Kidney epithelial cell (primary cell): Measurements from ENCODE around the gene CCDC197. TPM values are rescaled to one million over a fixed set of nuclear protein-coding genes. Genes with fewer than 3 reads are reported as not detected.

Experiments
- DNase-seq: peaks from one replicate; pipeline ENCODE4 v3.0.0-alpha.2; 2010; ENCODE audit warnings: low read depth
- H3K27me3 ChIP-seq: 2 replicates; pipeline ENCODE4 v1.6.0; 2011; ENCODE audit warnings: low read length; ENCODE audit not compliant: control insufficient read depth, insufficient read depth
- H3K36me3 ChIP-seq: 2 replicates; pipeline ENCODE4 v1.5.1; 2011; ENCODE audit warnings: low read length; ENCODE audit not compliant: control insufficient read depth, insufficient read depth
- H3K4me3 ChIP-seq: 2 replicates; pipeline ENCODE4 v1.5.1; 2011; ENCODE audit warnings: low read depth, mild to moderate bottlenecking, control low read depth, low read length
- total RNA-seq: library from RNA; depleted of rRNA; stranded (reverse); fragments of >200 nt; gene quantifications from 2 replicates; pipeline ENCODE4 v1.2.3, GENCODE V29; 2015
- TF ChIP-seq, protein P1 (sequence below): IDR thresholded peaks from 2 replicates; pipeline ENCODE4 v1.5.1; 2011; ENCODE audit warnings: mild to moderate bottlenecking, moderate library complexity, low read length, control low read depth, inconsistent platforms; ENCODE audit not compliant: insufficient read depth, poor library complexity, severe bottlenecking

CCDC197 gene
- total RNA-seq, 1 donor from 2014 or later: not detected

GRCh38 chr14:93994919-93995682 lies 2.0 kb upstream of the CCDC197 start:
- H3K4me3 ChIP-seq: no peak overlapping the region
- peak; percentile 70 for DNase-seq

DNA sequence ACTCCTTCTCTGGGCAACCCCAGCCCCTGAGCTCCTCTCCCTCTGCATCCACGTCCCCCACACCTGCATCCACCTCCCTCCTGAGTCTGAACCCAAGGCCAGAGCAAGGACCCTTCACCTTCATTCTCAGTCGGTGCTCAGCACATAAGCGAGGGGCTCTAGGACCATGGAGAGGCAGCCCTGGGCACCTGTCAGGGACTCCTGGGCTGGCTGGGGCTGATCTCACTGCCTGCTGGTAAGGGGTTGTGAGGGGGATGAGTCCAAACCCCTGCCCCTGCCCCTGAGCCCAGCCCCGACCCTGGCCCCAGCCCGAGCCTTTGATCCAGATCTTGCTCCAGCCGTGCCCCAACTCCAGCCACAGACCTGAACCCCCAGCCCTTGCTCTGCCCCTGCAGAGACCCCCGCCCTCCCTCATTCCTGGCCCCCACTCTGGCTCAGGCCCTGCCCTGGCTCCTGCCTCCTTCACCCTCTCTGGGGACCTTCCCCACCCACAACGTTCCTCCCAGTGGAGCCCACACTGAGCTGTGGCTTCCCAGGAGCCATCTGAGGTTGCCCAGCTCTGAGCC lies 888 bp upstream of the CCDC197 start:
- peaks cover 1% of the 10 kb centered on the region for H3K27me3 ChIP-seq
- H3K36me3 ChIP-seq: no peaks in the 10 kb centered on the region
- DNase-seq: no peak

More at GRCh38 chr14:93994919-93995682, 2.0 kb upstream of the CCDC197 start:
- TF ChIP-seq, protein P1, sequence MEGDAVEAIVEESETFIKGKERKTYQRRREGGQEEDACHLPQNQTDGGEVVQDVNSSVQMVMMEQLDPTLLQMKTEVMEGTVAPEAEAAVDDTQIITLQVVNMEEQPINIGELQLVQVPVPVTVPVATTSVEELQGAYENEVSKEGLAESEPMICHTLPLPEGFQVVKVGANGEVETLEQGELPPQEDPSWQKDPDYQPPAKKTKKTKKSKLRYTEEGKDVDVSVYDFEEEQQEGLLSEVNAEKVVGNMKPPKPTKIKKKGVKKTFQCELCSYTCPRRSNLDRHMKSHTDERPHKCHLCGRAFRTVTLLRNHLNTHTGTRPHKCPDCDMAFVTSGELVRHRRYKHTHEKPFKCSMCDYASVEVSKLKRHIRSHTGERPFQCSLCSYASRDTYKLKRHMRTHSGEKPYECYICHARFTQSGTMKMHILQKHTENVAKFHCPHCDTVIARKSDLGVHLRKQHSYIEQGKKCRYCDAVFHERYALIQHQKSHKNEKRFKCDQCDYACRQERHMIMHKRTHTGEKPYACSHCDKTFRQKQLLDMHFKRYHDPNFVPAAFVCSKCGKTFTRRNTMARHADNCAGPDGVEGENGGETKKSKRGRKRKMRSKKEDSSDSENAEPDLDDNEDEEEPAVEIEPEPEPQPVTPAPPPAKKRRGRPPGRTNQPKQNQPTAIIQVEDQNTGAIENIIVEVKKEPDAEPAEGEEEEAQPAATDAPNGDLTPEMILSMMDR: no peak
- Histone ChIP-seq H3K27me3 (no peaks in the 10 kb centered on the region), H3K36me3 (no peaks in the 10 kb centered on the region)

GRCh38 chr14:93997916-93998870 lies 1.1 kb downstream of the CCDC197 start:
- no peak for DNase-seq
- H3K27me3 ChIP-seq: peaks cover 2% of the 10 kb centered on the region
- H3K4me3 ChIP-seq: no peak overlapping the region
- TF ChIP-seq, protein P1: no peak
- H3K36me3 ChIP-seq: no peaks in the 10 kb centered on the region

More for the DNA sequence above, 888 bp upstream of the CCDC197 start:
- TF ChIP-seq, protein P1: no peak
- H3K4me3 ChIP-seq: no peak overlapping the region

DNA sequence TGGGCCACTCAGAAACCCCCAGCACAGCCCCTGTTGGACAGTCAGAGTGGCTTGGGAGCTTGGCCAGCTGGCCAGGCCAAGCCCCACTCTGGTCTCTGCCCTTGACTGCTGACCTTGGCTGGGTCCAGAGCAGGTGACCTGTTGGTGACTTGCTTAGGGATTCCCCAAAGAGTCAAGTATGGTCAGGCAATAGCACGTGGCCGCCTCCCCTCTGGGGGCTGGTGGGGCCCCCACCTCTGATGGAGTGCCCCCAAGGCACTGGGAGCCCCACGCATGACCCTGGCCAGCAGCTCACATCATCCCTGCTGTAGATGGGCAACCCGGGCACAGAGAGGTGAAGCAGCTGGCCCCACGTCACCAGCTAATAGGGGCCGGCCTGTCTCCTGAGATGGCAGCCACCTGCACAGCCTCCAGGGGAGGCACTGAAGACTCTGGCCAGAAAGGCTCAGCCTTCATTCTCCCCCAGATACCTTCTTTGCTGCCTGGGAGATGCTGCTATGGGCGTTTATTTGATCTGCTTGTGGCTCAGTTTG lies 1.8 kb downstream of the CCDC197 start:
- no peak for DNase-seq
- Histone ChIP-seq H3K36me3 (no peaks in the 10 kb centered on the region), H3K4me3 (no peak overlapping the region), H3K27me3 (peaks cover 2% of the 10 kb centered on the region)
- TF ChIP-seq, protein P1: no peak

DNA sequence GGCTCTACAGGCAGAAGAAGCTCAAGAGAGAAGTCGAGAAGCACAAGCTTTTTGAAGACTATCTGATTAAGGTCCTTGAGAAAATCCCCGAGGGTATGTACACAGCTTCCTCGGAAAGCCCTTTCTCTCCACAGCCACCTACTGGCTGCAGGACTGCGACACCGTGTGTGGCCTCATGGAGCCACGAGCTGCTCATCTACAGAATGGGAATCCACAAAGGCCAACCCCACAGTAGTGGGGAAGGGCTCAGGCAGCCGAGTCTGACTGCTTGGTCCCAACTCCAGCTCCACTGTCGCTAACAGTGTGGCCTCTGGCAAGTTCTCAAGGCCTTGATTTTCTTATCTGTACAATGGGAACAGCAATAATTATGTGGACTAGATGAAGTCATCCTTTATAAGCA lies 2.5 kb downstream of the CCDC197 start:
- TF ChIP-seq, protein P1: no peak
- no peak for DNase-seq
- Histone ChIP-seq H3K4me3 (no peak overlapping the region), H3K27me3 (peaks cover 4% of the 10 kb centered on the region), H3K36me3 (no peaks in the 10 kb centered on the region)
